ENCODE measurements around the gene AFM. TPM values are rescaled to one million over a fixed set of nuclear protein-coding genes. Genes with fewer than 3 reads are reported as not detected.

The AFM gene
- total RNA-seq, 1 experiment from 2014 or later: not detected

DNA sequence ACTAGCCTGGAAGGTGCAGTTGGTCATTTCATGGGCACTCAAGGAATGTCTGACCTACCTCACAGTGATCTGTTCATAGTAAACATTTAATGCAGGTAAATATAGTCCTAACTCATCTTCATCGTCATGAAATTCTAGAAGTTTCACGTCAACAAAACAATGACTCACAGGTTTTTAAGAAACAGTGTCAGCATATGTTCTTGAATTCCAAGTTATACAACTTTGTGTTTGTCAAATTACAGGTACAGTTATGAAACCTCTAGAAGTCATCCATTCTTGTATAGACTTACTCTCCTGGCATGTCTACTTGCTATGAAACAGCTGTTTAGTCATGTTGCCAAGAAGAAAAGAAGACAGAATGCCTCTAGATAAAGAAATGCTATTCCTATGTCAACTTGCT lies 46.6 kb downstream of the AFM start:
- Histone ChIP-seq H3K79me2 (ENCODE audit: insufficient read depth, low read length) (no peaks in the 10 kb centered on the region), H2BK12ac (ENCODE audit: insufficient read length, low read depth, low read length) (no peak overlapping the region), H3K79me1 (ENCODE audit: insufficient read depth, low read depth, low read length, poor library complexity, severe bottlenecking) (no peaks in the 10 kb centered on the region), H2BK20ac (ENCODE audit: low read depth, low read length, poor library complexity, severe bottlenecking) (no peak overlapping the region), H3K23me2 (ENCODE audit: insufficient read length, low read depth, low read length, poor library complexity, severe bottlenecking) (no peaks in the 10 kb centered on the region), H4K5ac (ENCODE audit: insufficient read length, low read depth, low read length) (no peak overlapping the region), H2AFZ (ENCODE audit: low read length) (no peak overlapping the region), H3K27ac (ENCODE audit: insufficient read length, low read depth, low read length) (no peak overlapping the region), H3T11ph (ENCODE audit: low read length) (no peak overlapping the region), H3K18ac (ENCODE audit: insufficient read length, low read depth, low read length) (no peak overlapping the region), H3K9ac (ENCODE audit: extremely low read depth, insufficient read length, low read length) (no peak overlapping the region), H3K4me1 (ENCODE audit: insufficient read depth, low read length) (no peaks in the 10 kb centered on the region), H2BK120ac (ENCODE audit: low read depth, low read length, poor library complexity, severe bottlenecking) (no peak overlapping the region), H3K27me3 (ENCODE audit: insufficient read depth, low read length) (no peaks in the 10 kb centered on the region), H3K4me2 (ENCODE audit: insufficient read depth, insufficient read length, low read length) (no peak overlapping the region), H2BK15ac (ENCODE audit: low read depth, low read length) (no peak overlapping the region), H3K4ac (ENCODE audit: low read depth, low read length) (no peak overlapping the region), H4K8ac (replicated peaks; ENCODE audit: insufficient read length, low read depth, low read length) (no peak overlapping the region), H2BK5ac (ENCODE audit: insufficient read length, low read length) (no peak overlapping the region), H4K20me1 (ENCODE audit: control insufficient read depth, insufficient read depth, insufficient read length) (no peaks in the 10 kb centered on the region), H2AK5ac (ENCODE audit: insufficient read length, low read length) (no peak overlapping the region), H4K91ac (ENCODE audit: insufficient read length, low read depth, low read length) (no peak overlapping the region), H3K9me3 (ENCODE audit: control insufficient read depth, low read depth, low read length) (no peaks in the 10 kb centered on the region), H3K56ac (ENCODE audit: insufficient read length, low read depth, low read length) (no peak overlapping the region), H3K14ac (ENCODE audit: insufficient read depth, low read length) (no peak overlapping the region), H3K23ac (ENCODE audit: insufficient read length, low read depth, low read length) (no peak overlapping the region)
- no peaks in the 10 kb centered on the region for H3K9me3 Mint-ChIP-seq
- TF ChIP-seq CTCF (conservative IDR thresholded peaks at IDR 0.05): no peak
- no peaks in the 10 kb centered on the region for H3K27me3 Mint-ChIP-seq (ENCODE audit: low read depth)
- H3K4me3 Mint-ChIP-seq: no peak overlapping the region
- no peak for DNase-seq
- no peaks in the 10 kb centered on the region; a peak in 1 of 7 replicates for H3K36me3 Mint-ChIP-seq (ENCODE audit: insufficient read depth in 1 of 3, low read depth in 3 of 3)
- no peak overlapping the region for H3K27ac Mint-ChIP-seq
- WGBS (ENCODE audit: extremely low coverage, insufficient read length, low lambda C conversion rate): no CpG with 5 or more reads among the region's 2 CpGs
- no peaks in the 10 kb centered on the region for H3K4me1 Mint-ChIP-seq
